Measurements from ENCODE around the gene FBXO8.
"Not testable (repeated sequence)": the region's sequence is repeated elsewhere in the genome, so short reads cannot be mapped to it uniquely, and the experiment has no call there.

FBXO8 gene

GRCh38 chr4:174263445-174263736 lies 20.1 kb downstream of the FBXO8 start:
- CTCF ChIA-PET, result interaction anchor here (1.2 to 1.4 kb wide), 3 partner anchors 10 to 24 kb away, joined by 3 to 4 read pairs (median 3); no protein-coding TSS in a partner anchor
- POLR2A ChIA-PET, result no interaction called here
- DNase-seq (ENCODE audit: extremely low spot score), result no peak
- no peak for TF ChIP-seq CTCF (IDR thresholded peaks at IDR 0.05; ENCODE audit: control extremely low read depth, extremely low read depth, low read depth, missing control alignments)

DNA sequence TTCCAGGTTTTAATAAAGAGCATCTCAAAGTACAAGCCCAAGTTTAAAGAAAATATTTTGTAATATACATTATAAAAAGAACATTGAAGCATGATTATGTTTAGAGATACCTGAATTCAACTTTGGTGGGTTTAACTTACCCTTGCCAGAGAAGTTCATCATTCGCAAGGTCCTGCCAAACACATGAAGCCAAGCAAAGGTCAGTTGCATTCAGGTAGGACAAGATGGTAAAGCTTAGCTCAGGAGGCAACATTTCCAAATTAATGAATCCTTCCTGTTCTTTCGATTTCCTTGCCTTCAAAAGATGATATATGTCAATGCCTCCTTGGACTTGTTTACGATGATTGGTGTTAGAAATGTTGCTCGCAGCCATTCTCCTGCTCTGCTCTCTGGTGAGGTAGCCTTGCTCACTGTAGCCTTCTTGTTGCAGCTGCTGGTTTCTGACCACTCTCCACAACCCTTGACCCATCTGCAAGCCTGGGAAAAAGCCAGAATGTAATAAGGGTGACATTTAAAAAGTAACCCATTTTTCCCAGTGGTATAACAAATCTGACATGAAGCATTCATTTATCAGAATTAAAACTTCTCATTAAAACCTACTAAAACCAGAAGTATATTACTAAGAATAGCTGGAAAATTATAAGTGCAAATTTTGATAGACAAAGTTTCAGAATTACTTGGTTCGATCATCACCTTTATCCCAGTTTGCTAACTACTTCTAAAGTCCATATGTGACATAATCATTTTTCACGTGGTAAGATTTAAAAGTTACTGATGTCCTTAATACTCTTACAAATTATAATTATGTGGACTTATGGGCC lies 20.6 kb downstream of the FBXO8 start:
- POLR2A ChIA-PET, result no interaction called here
- CTCF ChIA-PET, result interaction anchor here (0.8 to 1.4 kb wide), 4 partner anchors 10 to 43 kb away, joined by 3 to 4 read pairs (median 3); no protein-coding TSS in a partner anchor
- DNase-seq (ENCODE audit: extremely low spot score), result no peak
- no peak for TF ChIP-seq CTCF (IDR thresholded peaks at IDR 0.05; ENCODE audit: control extremely low read depth, extremely low read depth, low read depth, missing control alignments)

DNA sequence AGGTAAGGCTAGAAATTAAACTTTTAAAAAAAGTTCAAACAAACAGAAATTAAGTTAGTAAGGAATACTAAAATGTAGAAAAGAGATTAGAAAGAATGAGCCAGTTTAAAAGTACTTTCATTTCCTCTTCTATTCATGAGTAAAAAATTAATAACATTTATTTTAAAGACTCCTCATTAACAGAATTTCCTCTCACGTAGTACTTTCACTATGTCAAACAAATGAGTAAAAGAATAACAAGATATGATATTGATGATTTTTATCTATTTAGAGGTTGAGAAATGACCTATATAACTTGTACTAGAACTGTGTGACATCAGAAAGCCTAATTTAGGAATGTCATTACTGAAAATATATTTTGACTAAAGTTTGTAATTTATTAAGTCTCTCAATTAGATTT lies 22.0 kb downstream of the FBXO8 start:
- POLR2A ChIA-PET; DNase-seq (ENCODE audit: extremely low spot score); CTCF ChIA-PET: not testable (repeated sequence)

- CTCF ChIA-PET, result interaction anchor here (1.0 to 1.8 kb wide), 4 partner anchors 10 to 75 kb away, joined by 3 to 4 read pairs (median 3); no protein-coding TSS in a partner anchor
- no peak for DNase-seq (ENCODE audit: extremely low spot score)
- no peak for TF ChIP-seq CTCF (IDR thresholded peaks at IDR 0.05; ENCODE audit: control extremely low read depth, extremely low read depth, low read depth, missing control alignments)
- POLR2A ChIA-PET, result no interaction called here
These were observed 23.4 kb downstream of the FBXO8 start for GRCh38 chr4:174260099-174260498.

- DNase-seq (ENCODE audit: extremely low spot score), result no peak
- TF ChIP-seq CTCF (IDR thresholded peaks at IDR 0.05; ENCODE audit: control extremely low read depth, extremely low read depth, low read depth, missing control alignments), result no peak
- POLR2A ChIA-PET, result no interaction called here
- CTCF ChIA-PET, result interaction anchor here (1.0 to 1.8 kb wide), 4 partner anchors 10 to 76 kb away, joined by 3 to 4 read pairs (median 3); no protein-coding TSS in a partner anchor
These were observed 23.9 kb downstream of the FBXO8 start for GRCh38 chr4:174259580-174259979.

DNA sequence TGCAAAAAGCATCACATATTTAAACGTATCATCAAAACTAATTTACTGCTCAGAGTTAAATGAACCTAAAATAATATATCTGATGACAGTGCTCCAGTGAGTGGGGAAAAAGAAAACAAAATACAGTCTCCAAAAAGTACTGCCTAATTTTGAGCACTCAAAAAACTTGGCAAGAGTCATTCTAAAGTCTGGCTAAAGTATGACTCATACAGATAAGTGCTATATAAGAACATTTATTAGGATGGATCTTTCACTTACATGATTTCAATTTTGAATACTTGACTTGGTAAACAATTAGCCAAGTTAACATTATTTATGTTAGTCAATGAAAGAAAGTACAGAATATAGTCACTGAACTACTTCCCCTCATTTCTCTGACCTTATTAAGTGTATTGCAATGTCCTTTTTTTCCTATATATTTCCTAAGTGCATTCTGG lies 27.2 kb downstream of the FBXO8 start:
- POLR2A ChIA-PET, result no interaction called here
- DNase-seq (ENCODE audit: extremely low spot score), result no peak
- CTCF ChIA-PET, result interaction anchor here (1.0 to 1.6 kb wide), 2 partner anchors 10 to 11 kb away, joined by 5 to 6 read pairs; no protein-coding TSS in a partner anchor
- TF ChIP-seq CTCF (IDR thresholded peaks at IDR 0.05; ENCODE audit: control extremely low read depth, extremely low read depth, low read depth, missing control alignments), result no peak

GRCh38 chr4:174255786-174256185 lies 27.7 kb downstream of the FBXO8 start:
- CTCF ChIA-PET, result no interaction called here
- no peak for TF ChIP-seq CTCF (IDR thresholded peaks at IDR 0.05; ENCODE audit: control extremely low read depth, extremely low read depth, low read depth, missing control alignments)
- POLR2A ChIA-PET, result no interaction called here
- DNase-seq (ENCODE audit: extremely low spot score), result no peak
